IMR-90 (cell line): Measurements from ENCODE around the gene C1QL1. TPM values are rescaled to one million over a fixed set of nuclear protein-coding genes. Genes with fewer than 3 reads are reported as not detected.
A peak's percentile ranks its signal among the peaks of the same experiment; 100 is the strongest.

Source experiments
- ATAC-seq: fragments of 200-7000 bp; cut with Tn5 transposase; 2 replicates; pipeline ENCODE4 v1.9.1; 2020; ENCODE audit warnings: low read depth, mild to moderate bottlenecking, moderate library complexity
- BruUV-seq: library from RNA; stranded (reverse); fragments of 400-500 nt; replicated peaks from 2 replicates; lab custom pipeline; 2021; lab: Mats Ljungman, UMichigan
- CTCF ChIA-PET: fragments of 300-600 bp; formaldehyde crosslinking; extraction: SDS; loops from one replicate; lab custom pipeline; 2021; ENCODE audit warnings: antibody characterized with exemption; lab: Yijun Ruan, JAX
- POLR2A ChIA-PET: fragments of 300-600 bp; sonication (Branson Sonifier 250); formaldehyde crosslinking; loops from one replicate; lab custom pipeline; 2022; ENCODE audit warnings: antibody characterized with exemption; ENCODE audit not compliant: unreplicated experiment; lab: Charles Lee
- DNase-seq: peaks from one replicate; pipeline ENCODE4 v3.0.0; 2013
- H2AFZ ChIP-seq: replicated peaks from 2 replicates; pipeline ENCODE3; 2013; ENCODE audit warnings: low read length, mild to moderate bottlenecking; ENCODE audit not compliant: poor library complexity
- H2AK5ac ChIP-seq: 2 replicates; pipeline ENCODE4 v1.6.1; 2013; ENCODE audit warnings: low read depth, low read length, inconsistent platforms
- H2AK9ac ChIP-seq: replicated peaks from 2 replicates; pipeline ENCODE3; 2013; ENCODE audit warnings: mild to moderate bottlenecking, low read depth, low read length, moderate library complexity; ENCODE audit not compliant: poor library complexity
- H2BK120ac ChIP-seq: 2 replicates; pipeline ENCODE4 v1.6.1; 2013; ENCODE audit warnings: low read depth, low read length, inconsistent platforms
- H2BK15ac ChIP-seq: 3 replicates; pipeline ENCODE4 v1.6.1; 2013; ENCODE audit warnings: low read depth, low read length, inconsistent platforms
- H2BK20ac ChIP-seq: 2 replicates; pipeline ENCODE4 v1.6.1; 2013; ENCODE audit warnings: low read depth, mild to moderate bottlenecking, inconsistent platforms, low read length, moderate library complexity
- H2BK5ac ChIP-seq: 2 replicates; pipeline ENCODE4 v1.6.1; 2013; ENCODE audit warnings: mild to moderate bottlenecking, low read depth, low read length, inconsistent platforms; ENCODE audit not compliant: poor library complexity, severe bottlenecking
- H3K14ac ChIP-seq: replicated peaks from 2 replicates; pipeline ENCODE4 v1.6.1; 2013; ENCODE audit warnings: low read depth, low read length, inconsistent platforms
- H3K18ac ChIP-seq: 2 replicates; pipeline ENCODE4 v1.6.1; 2013; ENCODE audit warnings: low read depth, low read length, control low read depth
- H3K23ac ChIP-seq: 2 replicates; pipeline ENCODE4 v1.6.1; 2013; ENCODE audit warnings: low read depth, low read length, inconsistent platforms
- H3K27ac ChIP-seq: 2 replicates; pipeline ENCODE4 v1.5.1; 2013; ENCODE audit warnings: mild to moderate bottlenecking, control low read depth, low read length; ENCODE audit not compliant: insufficient read depth
- H3K27me3 ChIP-seq: 2 replicates; pipeline ENCODE4 v1.6.1; 2013; ENCODE audit warnings: low read length; ENCODE audit not compliant: control insufficient read depth, insufficient read depth
- H3K36me3 ChIP-seq: 2 replicates; pipeline ENCODE4 v1.6.1; 2013; ENCODE audit warnings: low read length, mixed read lengths; ENCODE audit not compliant: control insufficient read depth, insufficient read depth
- H3K4ac ChIP-seq: 2 replicates; pipeline ENCODE4 v1.6.1; 2013; ENCODE audit warnings: low read depth, low read length, inconsistent platforms
- H3K4me1 ChIP-seq: 2 replicates; pipeline ENCODE4 v1.6.1; 2013; ENCODE audit warnings: low read length, mixed read lengths; ENCODE audit not compliant: control insufficient read depth, insufficient read depth
- H3K4me2 ChIP-seq: 2 replicates; pipeline ENCODE4 v1.6.1; 2013; ENCODE audit warnings: low read depth, mild to moderate bottlenecking, control low read depth, low read length, moderate library complexity
- H3K4me3 ChIP-seq: 2 replicates; pipeline ENCODE4 v1.5.1; 2013; ENCODE audit warnings: low read depth, mild to moderate bottlenecking, control low read depth, low read length, moderate library complexity; ENCODE audit not compliant: insufficient read depth
- H3K56ac ChIP-seq: 2 replicates; pipeline ENCODE4 v1.6.1; 2013; ENCODE audit warnings: low read length, inconsistent platforms; ENCODE audit not compliant: insufficient read depth; ENCODE audit errors: extremely low read depth
- H3K79me1 ChIP-seq, 2 experiments: 2 replicates each; pipeline ENCODE4 v1.6.1; 2013; ENCODE audit warnings: low read length in 2 of 2, inconsistent platforms in 1 of 2, low read depth in 1 of 2
- H3K9ac ChIP-seq: 2 replicates; pipeline ENCODE4 v1.6.1; 2013; ENCODE audit warnings: low read depth, low read length, control low read depth
- H3K9me1 ChIP-seq: 2 replicates; pipeline ENCODE4 v1.6.1; 2013; ENCODE audit warnings: low read length, inconsistent platforms; ENCODE audit not compliant: insufficient read depth
- H3K9me3 ChIP-seq: 2 replicates; pipeline ENCODE4 v1.6.1; 2013; ENCODE audit warnings: low read length; ENCODE audit not compliant: control insufficient read depth, insufficient read depth
- H4K20me1 ChIP-seq: 2 replicates; pipeline ENCODE4 v1.6.1; 2013; ENCODE audit warnings: low read length, inconsistent platforms; ENCODE audit not compliant: insufficient read depth
- H4K5ac ChIP-seq: 2 replicates; pipeline ENCODE4 v1.6.1; 2013; ENCODE audit warnings: mild to moderate bottlenecking, low read depth, low read length, control low read depth
- H4K8ac ChIP-seq, 2 experiments: 2 replicates each; pipeline ENCODE4 v1.6.1; 2013; ENCODE audit warnings: low read depth in 2 of 2, low read length in 2 of 2, control low read depth in 1 of 2, inconsistent platforms in 1 of 2
- H4K91ac ChIP-seq: 2 replicates; pipeline ENCODE4 v1.6.1; 2013; ENCODE audit warnings: low read depth, low read length, inconsistent platforms; ENCODE audit not compliant: insufficient read depth
- MAFK ChIP-seq: IDR thresholded peaks from 2 replicates; pipeline ENCODE4 v1.6.1; 2012; ENCODE audit warnings: low read depth, low read length, improper control_type of control experiment
- MAZ ChIP-seq: IDR thresholded peaks from 2 replicates; pipeline ENCODE4 v1.6.1; 2012; ENCODE audit warnings: low read depth, mild to moderate bottlenecking, low read length, improper control_type of control experiment, moderate library complexity, borderline replicate concordance
- RFX5 ChIP-seq: IDR thresholded peaks from 2 replicates; pipeline ENCODE4 v1.8.0; 2012; ENCODE audit warnings: low read depth, mild to moderate bottlenecking, low read length, moderate library complexity
- WGBS, 2 experiments: methylation state at CpG; one replicate each; pipeline versions ENCODE4 v1.1.5 to v1.1.7; 2013; ENCODE audit warnings: missing lambda C conversion rate in 2 of 2; ENCODE audit not compliant: insufficient read length in 1 of 2; ENCODE audit errors: extremely low coverage in 2 of 2; 5-methylcytosine and 5-hydroxymethylcytosine counted together
- dilution Hi-C: fragments of 300-500 bp; cut with HindIII; formaldehyde crosslinking; loops from one replicate; pipeline ENCODE4 v1.14.3; 2018; ENCODE audit warnings: low sequenced_read_pairs; ENCODE audit not compliant: unreplicated experiment
- in situ Hi-C: fragments of 300-500 bp; cut with MboI; formaldehyde crosslinking; loops from 3 replicates; pipeline ENCODE4 v1.14.3; 2019; ENCODE audit warnings: low sequenced_read_pairs, inconsistent platforms, mixed read lengths
- intact Hi-C: fragments of 100-400 bp; cut with micrococcal nuclease; formaldehyde crosslinking; loops from 2 replicates; pipeline ENCODE4 v1.10.0; 2022
- polyA plus RNA-seq, 3 experiments: library from polyadenylated mRNA; depleted of rRNA; stranded (reverse); fragments of >200 nt; gene quantifications; 2 replicates each; pipeline ENCODE4 v1.2.3, GENCODE V29; 2012; ENCODE audit warnings: low replicate concordance in 1 of 3
- total RNA-seq: library from RNA; depleted of rRNA; stranded (reverse); fragments of >200 nt; gene quantifications from 2 replicates; pipeline ENCODE4 v1.2.3, GENCODE V29; 2012
- TF ChIP-seq, protein P1 (sequence below): fragments of 150-350 bp; IDR thresholded peaks from 2 replicates; pipeline ENCODE4 v1.6.1; 2017; ENCODE audit warnings: mild to moderate bottlenecking, antibody characterized with exemption, low read length, low read depth

C1QL1 gene
- total and polyA plus RNA-seq, 2 of the 4 experiments (the other 2 are of a cell fraction): 0.18 to 0.84 TPM

DNA sequence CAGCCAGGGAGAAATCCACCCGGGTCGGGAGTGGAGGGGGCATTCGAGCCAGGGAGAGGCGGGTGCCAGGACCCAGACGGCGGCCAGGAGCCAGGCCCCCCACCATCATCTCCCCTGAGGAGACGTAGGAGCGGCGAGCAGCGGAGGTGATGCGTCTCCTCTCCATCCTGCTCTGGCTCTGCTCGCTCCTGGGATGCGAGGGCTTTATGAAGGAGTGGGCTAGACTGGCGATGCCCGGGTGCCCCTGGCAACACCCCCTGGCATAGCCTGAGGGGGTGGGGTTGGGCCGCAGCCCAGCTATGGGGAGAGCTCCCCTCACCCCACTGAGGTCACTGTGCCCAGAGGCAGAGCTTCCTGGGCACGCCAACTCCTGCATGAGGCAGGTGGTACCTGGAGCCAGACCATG lies 52.8 kb downstream of the C1QL1 start, which contains the start of gene GFAP:
Gene GFAP (minus strand): TSS at position 180 of the 406 bp plus-strand sequence. CDS start 14 bp downstream, at position 166.
- no peak within 1 kb of the TSS for H2BK20ac ChIP-seq
- peaks cover 9% of the 10 kb centered on the region; the same call in 1 of the 2 replicates for H3K27me3 ChIP-seq
- ChIA-PET POLR2A (no interaction called here), CTCF (interaction anchor here (1.0 kb wide), 1 partner anchor 106 kb away, joined by 3 read pairs; no protein-coding TSS in a partner anchor)
- no peak within 1 kb of the TSS for H3K56ac ChIP-seq
- no peak within 1 kb of the TSS for H2BK15ac ChIP-seq
- no peaks in the 10 kb centered on the region for H3K79me1 ChIP-seq
- no peak within 1 kb of the TSS for H3K4ac ChIP-seq
- no peaks in the 10 kb centered on the region for H3K9me3 ChIP-seq
- ATAC-seq: no peak
- no peak within 1 kb of the TSS for H3K18ac ChIP-seq
- peak within 1 kb of the TSS in 1 of 2 experiments; percentile 4; a peak in 1 of 4 replicates for H4K8ac ChIP-seq
- peaks cover 4% of the 10 kb centered on the region; the same call in 1 of the 2 replicates for H3K9me1 ChIP-seq
- no TSS peak for BruUV-seq
- no peak within 1 kb of the TSS for H3K23ac ChIP-seq
- intact Hi-C loops: no loop called here
- no peak for DNase-seq
- no CpG with 5 or more reads among the region's 17 CpGs for WGBS, 2 experiments
- no peaks in the 10 kb centered on the region for H3K36me3 ChIP-seq
- H3K4me2 ChIP-seq: no peak within 1 kb of the TSS
- peaks cover 9% of the 10 kb centered on the region; the same call in 1 of the 2 replicates for H3K4me1 ChIP-seq
- H2AFZ ChIP-seq: peak within 1 kb of the TSS; percentile 77
- peak within 1 kb of the TSS; percentile 37 for H2AK9ac ChIP-seq
- dilution Hi-C loops: no loop called here
- no peak within 1 kb of the TSS; the same call in 1 of the 2 replicates for H4K91ac ChIP-seq
- TF ChIP-seq MAFK: no peak
- TF ChIP-seq MAZ: no peak
- TF ChIP-seq, protein P1, sequence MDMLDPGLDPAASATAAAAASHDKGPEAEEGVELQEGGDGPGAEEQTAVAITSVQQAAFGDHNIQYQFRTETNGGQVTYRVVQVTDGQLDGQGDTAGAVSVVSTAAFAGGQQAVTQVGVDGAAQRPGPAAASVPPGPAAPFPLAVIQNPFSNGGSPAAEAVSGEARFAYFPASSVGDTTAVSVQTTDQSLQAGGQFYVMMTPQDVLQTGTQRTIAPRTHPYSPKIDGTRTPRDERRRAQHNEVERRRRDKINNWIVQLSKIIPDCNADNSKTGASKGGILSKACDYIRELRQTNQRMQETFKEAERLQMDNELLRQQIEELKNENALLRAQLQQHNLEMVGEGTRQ: no peak
- TF ChIP-seq RFX5: no peak
- no peak within 1 kb of the TSS for H3K9ac ChIP-seq
- H2BK5ac ChIP-seq: no peak within 1 kb of the TSS
- H4K20me1 ChIP-seq: no peaks in the 10 kb centered on the region; the same call in 1 of the 2 replicates
- no peak within 1 kb of the TSS for H3K14ac ChIP-seq
- in situ Hi-C loops: no loop called here
- H4K5ac ChIP-seq: no peak within 1 kb of the TSS
- no peak within 1 kb of the TSS for H3K27ac ChIP-seq
- no peak within 1 kb of the TSS for H3K4me3 ChIP-seq
- H2BK120ac ChIP-seq: 0 out of 2 replicates have a peak within 1 kb of the TSS, but pooled peaks have one; percentile 43
- H2AK5ac ChIP-seq: 0 out of 2 replicates have a peak within 1 kb of the TSS, but pooled peaks have one; percentile 18
